Cortex of kidney (tissue), 1 donor: ENCODE measurements around the gene SP110.

Source experiments
- DNase-seq: peaks from one replicate; lab custom pipeline; 2025; lab: John Stamatoyannopoulos, UW

SP110 gene

DNA sequence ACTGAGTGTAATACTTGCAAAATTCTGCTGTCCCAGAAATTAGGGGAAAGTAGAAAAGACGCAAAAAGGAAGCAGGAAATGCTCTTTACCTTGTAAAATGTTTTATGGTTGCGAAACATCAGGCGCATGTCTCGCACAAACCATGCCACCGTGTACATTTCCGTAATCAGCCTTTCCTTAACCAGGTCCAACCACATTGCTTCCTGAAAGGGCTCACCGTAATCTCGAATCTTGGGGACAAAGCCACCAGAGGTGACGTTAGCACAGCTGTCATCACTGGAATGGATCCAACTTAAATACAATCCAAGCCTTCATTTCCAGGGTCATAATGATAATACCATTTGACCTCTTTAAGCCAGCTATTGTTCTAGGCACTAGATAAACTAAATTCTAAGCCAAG lies 49.3 kb downstream of the SP110 start:
- DNase-seq, result no peak

DNA sequence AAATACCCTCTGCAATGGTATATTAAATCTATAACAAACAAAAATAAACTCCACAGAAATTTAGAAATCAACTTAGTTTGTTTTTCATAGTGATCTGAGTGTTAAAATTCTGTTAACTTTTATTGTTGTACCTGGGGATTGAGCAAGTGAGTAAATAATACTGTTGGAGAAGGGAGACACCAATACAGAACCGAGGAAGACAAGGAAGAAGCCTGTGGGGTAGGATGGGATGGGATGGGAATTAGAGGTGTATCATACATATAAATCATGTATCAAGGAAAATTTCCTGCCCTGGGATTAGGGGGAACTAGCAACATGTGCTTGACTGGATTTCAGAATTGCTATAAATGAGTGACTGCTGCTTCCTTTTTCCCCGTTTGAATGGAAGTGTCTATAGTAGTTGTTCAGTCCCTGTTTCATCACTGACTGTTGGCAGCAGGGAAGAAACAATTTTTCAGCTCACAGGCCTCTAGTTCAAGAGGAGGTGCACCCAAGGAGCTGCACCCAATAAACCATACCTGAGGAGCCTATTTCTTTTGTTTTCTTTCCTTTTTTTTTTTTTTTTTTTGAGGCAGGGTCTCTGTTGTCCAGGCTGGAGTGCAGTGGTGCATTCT lies 53.1 kb downstream of the SP110 start:
- no peak for DNase-seq

DNA sequence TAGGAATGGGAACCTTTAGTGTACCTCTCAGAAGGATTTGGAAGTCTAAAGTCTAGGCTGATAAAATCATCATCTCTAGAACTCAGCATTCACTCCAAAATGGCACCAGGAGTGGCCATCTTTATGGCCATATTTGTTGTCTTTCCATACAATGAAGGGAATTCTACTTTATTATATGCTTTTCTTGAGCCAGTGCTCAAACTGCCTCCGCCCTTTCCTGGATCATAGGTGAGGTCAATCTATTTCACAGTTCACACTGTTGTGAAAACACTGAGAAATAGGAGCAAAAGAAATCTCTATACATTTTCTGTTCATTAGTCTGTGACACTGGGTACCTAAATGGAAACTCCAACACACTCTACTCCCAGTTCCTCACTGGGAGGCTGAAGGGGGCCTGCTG lies 55.6 kb downstream of the SP110 start:
- no peak for DNase-seq

DNA sequence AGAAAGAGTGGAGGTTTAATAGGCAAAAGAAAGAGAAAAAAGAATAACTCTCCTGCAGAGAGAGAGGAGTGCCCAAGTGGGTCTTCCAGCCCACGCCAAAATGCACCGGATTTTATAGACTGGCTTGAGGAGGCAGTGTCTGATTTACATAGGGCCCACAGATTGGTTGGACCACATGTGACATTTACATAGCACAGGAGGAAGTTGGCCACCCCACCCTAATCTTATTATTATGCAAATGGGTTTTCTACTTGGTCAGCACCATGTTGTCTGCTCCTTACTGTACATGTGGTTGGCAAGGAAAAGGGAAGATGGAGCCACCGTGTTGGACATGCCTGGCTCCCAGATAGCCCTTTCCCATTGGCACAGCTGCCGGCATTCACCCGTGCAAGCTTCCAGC lies 56.8 kb downstream of the SP110 start:
- DNase-seq, result no peak

DNA sequence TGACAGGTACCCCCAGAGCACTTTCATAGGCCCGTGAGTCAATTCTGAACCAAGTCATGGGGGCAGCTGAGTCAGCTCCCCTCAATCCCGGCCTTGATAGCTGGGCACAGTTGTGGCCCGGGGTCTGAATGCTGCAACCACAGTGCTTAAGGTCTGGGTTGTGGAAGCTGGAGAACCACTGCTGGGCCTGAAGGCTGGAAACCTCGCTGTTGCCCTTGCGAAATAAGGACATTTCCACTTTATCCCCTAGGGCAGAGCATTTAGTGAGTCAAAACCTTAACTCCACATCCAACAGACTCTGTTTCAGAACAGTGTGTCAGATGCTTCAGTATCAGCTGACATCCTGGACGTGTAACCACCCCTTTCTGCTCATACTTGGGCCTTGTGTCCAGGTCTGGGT lies 58.6 kb downstream of the SP110 start:
- no peak for DNase-seq

DNA sequence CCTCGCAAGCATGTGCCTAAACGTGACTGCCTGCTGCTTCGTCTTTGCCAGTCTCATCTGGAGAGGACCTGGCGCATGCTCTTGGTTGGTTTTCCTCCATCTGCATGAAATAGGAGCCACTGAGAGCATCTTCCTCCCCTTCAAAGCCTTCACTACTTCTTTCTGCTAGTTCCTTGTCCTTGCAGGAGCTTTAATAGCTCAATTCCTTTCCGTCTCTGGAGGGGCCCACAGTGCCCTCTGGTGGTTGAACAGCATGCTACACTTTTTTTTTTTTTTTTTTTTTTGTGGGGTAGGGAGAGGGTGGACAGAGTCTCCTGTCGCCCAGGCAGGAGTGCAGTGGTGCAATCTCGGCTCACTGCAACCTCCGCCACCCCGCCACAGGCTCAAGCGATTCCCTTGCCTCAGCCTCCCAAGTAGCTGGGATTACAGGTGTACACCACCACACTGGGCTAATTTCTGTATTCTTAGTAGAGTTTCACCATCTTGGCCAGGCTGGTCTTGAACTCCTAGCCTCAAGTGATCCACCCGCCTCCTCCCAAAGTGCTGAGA lies 59.6 kb downstream of the SP110 start:
- DNase-seq, result no peak

DNA sequence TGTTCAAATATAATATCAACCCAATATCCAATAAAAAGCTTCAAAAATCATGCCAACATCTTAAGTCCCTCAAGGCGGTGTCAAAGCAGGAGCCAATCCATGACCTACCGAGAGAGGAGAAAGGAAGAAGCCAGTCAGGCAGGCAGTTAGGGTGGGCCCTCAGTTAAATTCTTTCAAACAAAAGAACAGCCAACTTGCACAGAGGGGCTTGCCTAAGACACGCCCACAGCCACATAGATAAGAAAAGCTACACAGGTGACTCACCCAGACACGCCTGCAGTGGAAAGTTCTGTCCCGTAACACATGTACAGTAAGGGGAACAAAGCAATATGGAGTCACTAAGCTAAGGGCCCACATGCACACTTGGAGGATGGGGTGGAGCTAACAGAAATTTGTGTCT lies 61.3 kb downstream of the SP110 start:
- no peak for DNase-seq

DNA sequence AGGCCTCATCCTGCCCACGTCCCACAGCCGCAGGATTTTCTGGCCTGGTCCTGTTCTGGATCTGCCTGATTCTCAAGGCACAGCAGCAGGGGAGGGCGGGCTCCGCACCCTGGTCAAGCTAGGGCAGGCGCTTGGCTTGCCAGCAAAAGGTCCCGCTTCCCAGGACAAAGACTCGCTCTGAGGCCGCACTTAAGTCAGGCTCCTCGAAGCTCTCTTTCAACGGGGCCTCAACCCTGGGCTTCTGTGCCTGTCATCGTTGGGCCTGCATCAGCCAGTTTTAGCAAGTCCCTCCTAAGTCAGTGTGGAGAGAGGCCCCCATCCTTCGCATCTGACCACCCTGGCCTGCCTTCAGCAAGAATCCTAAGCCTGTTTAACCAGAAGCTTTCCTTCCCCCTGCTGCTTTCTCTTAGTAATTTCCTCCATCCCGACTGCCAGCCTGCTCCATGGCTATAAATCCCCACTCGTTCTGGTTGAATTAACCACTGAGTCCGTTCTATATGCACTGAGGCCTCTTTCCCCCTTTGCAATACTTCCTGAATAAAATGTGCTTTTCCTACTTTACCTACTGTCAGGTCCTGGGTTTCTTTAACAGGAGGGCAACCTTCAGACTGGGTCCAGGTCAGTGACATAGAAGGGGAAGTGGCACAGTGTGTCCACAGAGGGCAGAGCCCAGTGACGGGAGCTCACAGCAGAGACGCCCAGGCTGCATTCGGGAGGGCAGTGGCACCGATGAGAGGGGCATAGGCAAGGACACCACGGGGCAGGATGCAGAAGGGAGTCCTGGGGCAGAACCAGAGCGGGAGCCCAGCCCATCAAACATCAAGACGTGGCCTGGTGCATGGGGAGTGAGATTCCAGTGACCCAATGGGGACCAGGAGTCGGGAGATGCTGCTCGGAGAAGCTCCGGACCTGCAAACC lies 62.7 kb downstream of the SP110 start:
- no peak for DNase-seq

DNA sequence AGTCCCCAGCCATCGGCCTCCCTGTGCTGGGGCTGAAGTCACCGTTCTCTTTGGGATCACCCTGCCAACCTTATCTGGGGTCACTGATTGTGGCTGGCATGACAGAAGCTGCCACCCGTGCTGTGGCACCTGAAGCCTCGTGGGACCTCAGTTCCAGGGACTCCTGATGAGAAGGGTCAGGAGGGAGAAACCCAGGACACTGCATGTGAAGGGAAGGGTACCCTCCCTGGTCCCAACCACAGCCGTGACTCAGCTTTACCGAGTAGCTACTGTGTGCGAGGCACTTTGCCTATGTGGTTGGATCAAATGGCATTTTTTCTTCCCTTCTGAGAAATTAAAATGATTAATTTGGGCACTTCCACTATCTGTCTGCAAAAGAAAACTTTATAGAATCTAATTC lies 64.4 kb downstream of the SP110 start:
- no peak for DNase-seq

DNA sequence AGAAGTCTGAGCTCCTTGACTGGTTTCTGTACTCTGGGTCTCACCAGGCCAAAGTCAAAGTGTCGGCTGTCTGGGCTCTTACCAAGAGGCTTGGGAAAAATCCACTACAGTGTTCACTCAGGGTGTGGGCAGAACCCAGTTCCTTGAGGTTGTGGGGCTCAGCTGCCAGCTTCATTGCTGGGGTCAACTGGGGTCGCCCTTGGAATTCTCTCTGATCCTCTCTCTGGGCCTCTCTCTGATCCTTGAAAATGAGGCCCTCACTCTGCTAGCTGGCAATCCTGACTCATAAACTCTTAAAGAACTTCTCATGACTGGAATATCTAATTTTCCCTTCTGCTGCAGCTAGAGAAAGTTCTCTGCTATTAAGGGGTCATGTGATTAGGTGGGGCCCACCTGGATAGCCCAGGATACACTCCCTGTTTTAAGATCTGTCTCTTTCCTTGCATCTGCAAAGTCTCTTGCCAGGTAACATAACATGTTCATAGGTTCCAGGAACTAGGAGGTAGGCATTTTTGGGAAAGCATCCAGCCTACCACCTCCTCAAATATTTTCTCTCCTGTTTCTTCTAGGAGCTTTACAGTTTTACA lies 66.3 kb downstream of the SP110 start:
- DNase-seq, result no peak

DNA sequence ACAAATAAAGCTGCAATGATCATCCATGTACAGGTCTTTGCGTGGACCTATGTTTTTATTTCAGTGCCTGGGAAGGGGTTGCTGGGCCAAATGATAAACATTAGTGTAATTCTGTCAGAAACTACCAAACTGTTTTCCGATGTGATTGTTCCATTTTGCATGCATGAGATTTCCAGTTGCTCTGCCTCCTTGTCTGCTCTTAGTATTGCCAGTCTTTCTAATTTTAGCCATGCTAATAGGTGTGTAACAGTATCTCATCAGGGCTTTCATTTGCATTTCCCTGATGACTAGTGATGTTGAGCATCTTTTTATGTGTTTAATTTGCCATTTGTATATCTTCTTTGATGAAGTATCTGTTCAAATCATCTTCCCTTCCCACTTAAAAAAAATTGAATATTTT lies 67.5 kb downstream of the SP110 start:
- DNase-seq, result no peak

DNA sequence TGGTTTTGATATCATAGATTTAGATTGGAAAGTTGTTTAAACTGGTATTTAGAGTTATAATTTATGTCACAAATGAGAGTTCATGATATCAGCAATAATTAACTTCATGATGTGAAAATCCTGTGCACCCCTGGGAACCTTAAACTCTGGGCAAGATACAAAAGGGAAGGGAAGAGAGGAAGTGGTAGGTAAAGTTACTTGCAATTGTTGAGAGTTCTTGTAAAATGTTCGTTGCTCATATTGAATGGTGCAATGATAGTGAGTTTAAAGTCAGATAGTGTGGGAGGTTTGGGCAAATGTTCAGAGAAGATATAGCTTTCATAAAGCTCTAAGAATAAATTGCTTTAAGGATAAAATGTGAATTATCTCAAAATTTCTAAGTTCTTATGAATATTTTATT lies 75.4 kb downstream of the SP110 start:
- DNase-seq, result no peak

DNA sequence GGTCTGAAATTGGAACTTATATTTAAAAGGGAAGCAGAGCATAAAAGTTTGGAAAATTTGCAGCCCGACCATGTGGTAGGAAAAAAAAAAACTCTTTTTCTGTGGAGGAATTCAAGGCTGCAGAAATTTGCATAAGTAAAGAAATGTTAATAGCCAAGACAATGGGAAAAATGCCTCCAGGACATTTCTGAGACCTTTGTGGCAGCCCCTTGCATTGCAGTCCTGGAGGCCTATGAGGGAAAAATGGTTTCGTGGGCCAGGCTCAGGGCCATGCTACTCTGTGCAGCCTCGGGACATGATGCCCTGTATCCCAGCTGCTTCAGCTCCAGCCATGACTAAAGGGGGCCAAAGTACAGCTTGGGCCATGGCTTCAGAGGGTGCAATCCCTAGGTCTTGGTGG lies 79.1 kb downstream of the SP110 start:
- no peak for DNase-seq

DNA sequence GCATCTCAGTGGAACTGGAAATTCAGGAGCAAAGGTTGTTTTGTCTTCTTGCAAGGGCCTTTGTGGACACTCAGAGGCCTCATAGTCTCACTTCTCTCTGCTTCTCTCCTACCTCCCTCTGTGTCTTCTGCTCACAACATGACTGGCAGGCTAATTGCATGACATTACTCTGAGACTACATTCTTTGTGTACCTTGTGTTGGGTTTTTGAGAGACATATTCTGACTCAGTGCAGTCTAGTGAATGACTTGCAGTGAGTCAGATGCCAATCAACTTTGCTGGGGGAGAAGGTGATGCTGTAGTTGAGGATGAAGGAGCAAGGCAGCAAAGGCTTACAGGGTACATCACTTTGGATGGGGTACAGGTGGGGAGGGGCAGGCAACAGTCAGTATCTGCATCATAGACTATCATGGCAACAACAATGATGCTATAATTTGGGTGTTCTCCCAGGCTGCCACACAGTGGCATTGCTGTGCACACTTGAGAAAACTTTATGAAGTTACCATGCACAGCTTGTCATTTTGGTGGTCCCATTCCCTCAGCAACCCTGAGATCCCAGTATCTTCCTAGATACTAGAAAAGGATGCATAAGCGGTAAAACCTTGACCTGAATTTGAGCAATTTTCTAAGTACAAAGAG lies 81.8 kb downstream of the SP110 start:
- no peak for DNase-seq

DNA sequence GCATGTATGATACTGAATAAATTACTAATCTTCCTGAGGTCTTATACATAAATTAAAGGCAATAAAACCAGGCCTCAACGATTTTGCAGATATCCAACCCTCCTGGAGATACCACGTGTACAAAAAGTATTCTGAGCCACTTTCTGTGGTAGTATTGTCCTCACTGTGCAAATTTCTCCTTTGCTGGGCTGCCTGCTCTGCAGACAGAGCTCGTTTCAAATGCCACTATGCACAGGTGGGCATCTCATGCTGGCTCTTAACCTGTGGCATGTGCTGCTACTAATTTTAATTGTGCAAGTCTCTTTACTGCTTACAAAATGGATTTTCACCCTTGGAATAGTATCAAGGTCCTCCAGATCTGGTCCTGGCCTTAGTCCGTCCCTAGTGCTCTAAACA lies 84.7 kb downstream of the SP110 start:
- DNase-seq, result no peak

DNA sequence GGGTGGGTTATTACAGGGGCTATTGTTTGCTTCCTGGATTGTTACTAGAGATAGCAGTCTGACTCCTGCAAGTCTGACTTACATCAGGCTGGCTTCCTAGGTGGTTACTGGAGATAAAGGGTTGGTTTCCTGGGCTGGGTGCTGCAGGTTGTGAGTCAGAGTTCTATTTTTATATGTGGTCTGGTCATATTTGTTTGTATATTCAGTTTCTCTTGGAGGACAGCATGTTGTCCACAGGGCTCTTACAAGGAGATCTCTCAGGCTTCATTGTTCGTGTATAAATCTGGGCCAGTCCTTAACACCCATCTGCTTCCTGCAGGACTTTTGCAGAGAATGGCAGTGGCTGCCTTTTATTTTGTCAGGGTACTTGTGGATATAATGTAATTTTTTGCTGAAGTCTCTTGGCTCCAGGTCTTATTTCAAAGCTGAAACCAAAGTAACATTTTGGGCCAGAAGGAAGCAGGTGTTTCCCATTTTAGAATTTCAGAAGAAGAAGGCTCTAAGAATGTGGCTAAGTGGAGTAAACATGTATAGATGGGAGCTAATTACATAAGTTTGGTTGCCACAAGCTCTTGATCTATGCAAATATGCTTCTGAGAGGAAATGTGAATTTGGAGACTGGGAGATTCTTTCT lies 85.2 kb downstream of the SP110 start:
- DNase-seq, result no peak

DNA sequence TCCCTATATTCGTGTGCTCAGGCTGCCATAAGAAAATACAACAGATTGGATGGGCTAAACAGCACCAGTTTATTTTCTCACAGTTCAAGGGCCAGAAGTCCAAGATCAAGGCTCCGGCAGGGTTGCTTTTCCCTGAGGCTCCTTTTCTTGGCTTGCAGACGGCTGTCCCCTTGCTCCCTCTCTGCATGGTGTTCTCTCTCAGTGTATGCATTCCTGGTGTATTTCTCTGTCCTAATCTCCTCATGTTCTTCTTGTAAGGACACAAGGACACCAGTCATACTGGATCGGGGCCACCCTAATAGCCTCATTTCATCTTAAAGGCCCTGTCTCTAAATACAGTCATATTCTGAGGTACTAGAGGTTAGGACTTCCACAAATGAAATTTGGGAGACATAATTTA lies 88.4 kb downstream of the SP110 start:
- DNase-seq, result no peak

DNA sequence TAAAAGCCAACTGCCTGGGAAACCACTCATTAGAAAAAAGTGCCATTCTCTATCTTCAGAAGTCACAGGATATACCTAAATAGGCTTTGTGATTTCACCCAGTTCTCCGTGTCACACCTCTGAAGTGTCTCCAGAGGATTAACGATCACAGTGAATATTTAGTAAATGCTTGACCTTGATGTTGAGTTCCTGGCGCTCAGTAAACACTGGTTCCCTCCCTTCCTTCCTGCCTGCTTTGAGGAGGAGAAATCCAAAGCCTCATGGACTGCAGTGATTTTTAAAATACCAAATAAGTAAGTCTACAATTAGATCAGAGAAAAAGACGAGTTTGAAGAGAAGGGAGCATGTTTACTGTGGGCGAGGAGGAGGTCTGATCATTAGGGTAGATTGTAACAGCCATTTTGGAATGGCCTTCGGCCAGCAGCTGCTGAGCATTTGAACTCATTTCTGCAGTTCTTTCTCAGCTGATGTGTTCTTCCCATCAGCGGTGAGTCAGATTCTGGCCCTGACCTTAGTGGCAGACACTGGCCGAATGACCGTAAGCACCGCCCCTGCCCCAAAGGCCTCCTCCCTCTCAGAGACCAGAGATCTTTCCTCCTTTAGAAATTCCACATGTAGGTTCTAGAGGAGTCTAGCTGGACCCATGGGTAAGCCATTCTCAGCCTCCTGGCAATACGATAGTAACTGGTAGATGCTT lies 89.0 kb downstream of the SP110 start:
- no peak for DNase-seq

DNA sequence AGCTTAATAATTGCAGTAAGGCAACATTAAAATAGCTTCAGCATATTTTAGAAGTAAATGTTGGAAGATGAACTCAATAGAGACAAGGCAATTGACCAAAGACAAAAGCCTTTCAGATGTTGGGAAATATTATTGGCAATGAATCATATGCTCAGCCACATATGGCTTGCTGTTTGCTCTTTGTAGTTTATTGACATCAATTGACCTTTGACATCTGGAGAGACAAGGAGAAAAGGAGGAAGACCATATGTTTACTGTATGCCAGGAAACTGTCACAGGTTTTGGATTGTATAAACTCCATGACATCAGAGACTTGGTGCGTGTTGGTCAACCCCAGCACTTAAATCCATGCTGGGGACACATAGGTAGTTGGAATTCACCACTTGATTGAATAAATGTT lies 90.4 kb downstream of the SP110 start:
- DNase-seq, result no peak

DNA sequence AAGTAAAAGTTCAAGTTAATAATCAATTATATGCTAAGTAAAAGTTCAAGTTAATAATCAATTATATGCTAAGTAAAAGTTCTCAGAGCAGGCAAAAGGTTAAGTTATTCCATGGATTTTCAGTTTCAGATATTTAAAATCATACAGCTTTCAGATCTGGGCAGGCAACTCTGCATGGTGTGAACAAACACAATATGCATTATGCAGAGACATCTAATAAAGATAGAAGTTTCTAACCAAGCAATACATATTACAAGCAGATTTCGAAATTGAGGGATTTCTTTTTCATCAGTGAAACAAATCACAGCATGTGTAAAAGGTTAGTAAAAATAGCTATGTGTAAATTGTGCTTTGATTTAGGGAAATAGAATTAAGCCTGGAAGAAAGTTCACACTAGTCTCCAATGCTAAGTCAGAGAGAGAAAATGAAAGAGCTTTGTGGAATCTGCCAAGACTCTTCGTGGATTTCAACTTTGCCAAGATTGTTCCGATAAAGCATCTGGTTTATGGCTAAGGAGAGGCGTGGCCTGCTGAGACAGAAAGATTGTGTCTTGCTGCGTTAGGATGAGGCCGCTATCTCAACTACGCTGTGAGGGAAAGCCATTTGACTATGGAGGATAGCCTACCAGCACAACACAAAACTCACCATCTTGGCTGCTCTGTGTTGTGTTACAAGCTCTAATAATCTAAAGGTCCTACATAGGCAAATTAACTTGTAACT lies 91.0 kb downstream of the SP110 start:
- DNase-seq, result no peak

DNA sequence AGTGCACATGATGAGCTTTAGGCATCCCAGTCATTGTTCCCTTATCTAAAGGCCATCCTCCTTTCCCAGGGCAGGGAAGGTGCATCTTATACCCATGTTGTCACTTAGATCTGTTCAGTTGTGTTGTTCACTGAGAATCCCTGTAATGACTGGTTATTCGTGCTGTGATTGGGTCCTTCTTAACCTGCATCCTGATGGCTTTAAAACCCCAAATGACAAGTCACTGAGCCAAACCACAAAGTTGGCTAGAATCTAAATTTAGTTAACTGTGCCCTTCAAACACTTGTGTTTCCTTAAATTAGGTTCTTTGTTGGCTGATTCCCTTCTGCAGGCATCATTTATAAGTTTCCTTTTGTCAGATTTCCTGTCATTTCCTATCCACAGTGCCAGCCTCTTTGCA lies 92.6 kb downstream of the SP110 start:
- DNase-seq, result no peak
